Measurements from ENCODE around the gene UPK1B.
"Not testable (repeated sequence)": the region's sequence is repeated elsewhere in the genome, so short reads cannot be mapped to it uniquely, and the experiment has no call there.

The UPK1B gene

DNA sequence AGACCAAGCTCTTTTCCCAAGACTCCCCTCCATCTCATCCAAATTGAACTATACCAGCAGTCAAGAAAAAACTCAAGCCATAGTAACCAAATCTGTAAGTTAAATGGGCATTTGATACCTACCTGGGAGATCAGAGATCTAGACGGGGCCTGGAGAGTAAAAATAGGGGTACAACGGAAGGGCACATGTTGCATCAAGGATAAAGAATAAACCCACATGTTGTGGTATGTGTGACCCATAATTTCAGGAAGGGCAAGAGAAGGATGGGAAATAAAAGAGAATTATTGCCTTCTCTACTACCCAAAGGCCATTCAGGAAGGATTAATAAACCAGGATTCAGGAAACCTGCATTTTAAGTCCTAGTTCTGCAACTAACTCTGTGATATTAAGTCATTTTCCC is 25.9 kb upstream of the UPK1B start:
- no peak overlapping the region for H3K27ac ChIP-seq (ENCODE audit: low read depth, low read length)
- H3K4me1 ChIP-seq (ENCODE audit: control insufficient read depth, insufficient read depth, low read length) = 0 out of 2 replicates have a peak, but pooled peaks cover 4% of the 10 kb centered on the region
- H3K36me3 ChIP-seq (ENCODE audit: control insufficient read depth, insufficient read depth, low read length) = no peaks in the 10 kb centered on the region
- H3K4me3 ChIP-seq (ENCODE audit: low read depth, low read length) = no peak overlapping the region
- H3K27me3 ChIP-seq (ENCODE audit: control insufficient read depth, insufficient read depth, low read length) = no peaks in the 10 kb centered on the region
- no peak overlapping the region for H3K9ac ChIP-seq (ENCODE audit: low read length)
- no peaks in the 10 kb centered on the region; the same call in 1 of the 2 replicates for H3K9me3 ChIP-seq (ENCODE audit: control insufficient read depth, insufficient read depth, low read depth, low read length)

DNA sequence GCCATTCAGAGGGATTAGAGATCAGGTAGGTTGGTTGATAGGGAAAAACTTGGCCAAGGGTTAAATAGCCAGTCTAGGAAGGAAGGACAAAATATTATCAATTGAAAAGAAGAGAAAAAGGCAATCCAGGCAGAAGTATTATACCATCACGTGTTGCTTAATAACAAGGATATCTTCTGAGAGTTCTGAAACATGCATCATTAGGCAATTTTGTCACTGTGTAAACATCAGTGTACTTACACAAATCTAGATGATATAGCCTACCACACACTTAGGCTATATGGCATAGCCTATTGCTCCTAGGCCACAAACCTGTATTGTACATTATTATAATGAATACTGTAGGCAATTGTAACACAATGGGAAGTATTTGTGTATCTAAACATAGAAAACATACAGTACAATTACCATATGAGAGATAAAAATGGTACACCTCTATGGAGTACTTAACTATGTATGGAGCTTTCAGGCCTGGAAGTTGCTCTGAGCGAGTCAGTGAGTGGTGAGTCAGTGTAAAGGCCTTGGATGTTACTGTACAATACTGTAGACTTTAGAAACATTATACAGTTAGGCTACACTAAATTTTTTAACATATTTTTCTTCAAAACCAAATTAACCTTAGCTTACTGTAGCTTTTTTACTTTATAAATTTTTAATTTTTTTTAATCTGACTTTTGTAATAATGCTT is 24.8 kb upstream of the UPK1B start:
- Histone ChIP-seq H3K9ac (ENCODE audit: low read length) (no peak overlapping the region), H3K4me1 (ENCODE audit: control insufficient read depth, insufficient read depth, low read length) (0 out of 2 replicates have a peak, but pooled peaks cover 4% of the 10 kb centered on the region), H3K9me3 (ENCODE audit: control insufficient read depth, insufficient read depth, low read depth, low read length) (peaks cover 4% of the 10 kb centered on the region), H3K36me3 (ENCODE audit: control insufficient read depth, insufficient read depth, low read length) (no peaks in the 10 kb centered on the region), H3K27me3 (ENCODE audit: control insufficient read depth, insufficient read depth, low read length) (no peaks in the 10 kb centered on the region), H3K27ac (ENCODE audit: low read depth, low read length) (no peak overlapping the region), H3K4me3 (ENCODE audit: low read depth, low read length) (no peak overlapping the region)

DNA sequence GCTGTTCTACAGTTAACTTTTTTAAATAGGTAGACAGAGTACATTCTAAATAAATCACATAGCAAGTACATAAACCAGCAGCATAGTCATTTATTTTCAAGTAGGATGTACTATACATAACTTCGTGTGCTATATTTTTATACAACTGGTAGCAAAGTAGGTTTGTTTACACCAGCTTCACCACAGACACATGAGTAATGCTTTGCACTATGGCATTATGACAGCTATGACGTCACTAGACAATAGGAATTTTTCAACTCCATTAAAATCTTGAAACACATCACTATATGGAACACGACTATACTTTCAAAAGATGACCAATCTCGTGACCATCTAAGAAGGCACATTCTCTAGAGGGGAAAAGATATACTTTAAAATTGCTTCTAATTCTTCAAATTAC is 23.9 kb upstream of the UPK1B start:
- Histone ChIP-seq H3K9ac (ENCODE audit: low read length) (no peak overlapping the region), H3K9me3 (ENCODE audit: control insufficient read depth, insufficient read depth, low read depth, low read length) (peaks cover 6% of the 10 kb centered on the region), H3K27me3 (ENCODE audit: control insufficient read depth, insufficient read depth, low read length) (no peaks in the 10 kb centered on the region), H3K27ac (ENCODE audit: low read depth, low read length) (no peak overlapping the region), H3K4me3 (ENCODE audit: low read depth, low read length) (no peak overlapping the region), H3K4me1 (ENCODE audit: control insufficient read depth, insufficient read depth, low read length) (0 out of 2 replicates have a peak, but pooled peaks cover 4% of the 10 kb centered on the region), H3K36me3 (ENCODE audit: control insufficient read depth, insufficient read depth, low read length) (no peaks in the 10 kb centered on the region)

DNA sequence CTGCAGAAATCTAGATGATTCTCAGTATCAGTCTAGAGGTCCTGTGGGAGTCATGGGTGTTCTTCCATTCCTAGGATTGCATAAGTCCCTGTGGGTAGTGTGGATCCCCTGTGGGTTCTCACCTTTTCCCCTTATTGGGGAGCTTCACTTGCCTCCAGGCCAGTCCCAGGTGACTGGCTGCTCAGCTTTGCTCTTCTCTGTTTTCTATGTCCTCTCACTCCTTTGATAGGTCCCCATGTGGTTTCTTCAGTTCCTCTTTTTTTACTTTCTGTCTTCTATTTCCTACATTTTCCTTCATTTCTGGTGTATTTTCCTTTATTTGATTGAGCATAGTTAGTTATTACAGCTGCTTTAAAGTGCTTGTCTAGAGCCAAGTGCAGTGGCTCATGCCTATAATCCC is 16.5 kb upstream of the UPK1B start:
- no peaks in the 10 kb centered on the region for H3K27me3 ChIP-seq (ENCODE audit: control insufficient read depth, insufficient read depth, low read length)
- no peaks in the 10 kb centered on the region for H3K4me1 ChIP-seq (ENCODE audit: control insufficient read depth, insufficient read depth, low read length)
- H3K27ac ChIP-seq (ENCODE audit: low read depth, low read length) = no peak overlapping the region
- no peak overlapping the region for H3K4me3 ChIP-seq (ENCODE audit: low read depth, low read length)
- H3K9me3 ChIP-seq (ENCODE audit: control insufficient read depth, insufficient read depth, low read depth, low read length) = peaks cover 11% of the 10 kb centered on the region; the same call in 1 of the 2 replicates
- no peak overlapping the region for H3K9ac ChIP-seq (ENCODE audit: low read length)
- H3K36me3 ChIP-seq (ENCODE audit: control insufficient read depth, insufficient read depth, low read length) = no peaks in the 10 kb centered on the region

DNA sequence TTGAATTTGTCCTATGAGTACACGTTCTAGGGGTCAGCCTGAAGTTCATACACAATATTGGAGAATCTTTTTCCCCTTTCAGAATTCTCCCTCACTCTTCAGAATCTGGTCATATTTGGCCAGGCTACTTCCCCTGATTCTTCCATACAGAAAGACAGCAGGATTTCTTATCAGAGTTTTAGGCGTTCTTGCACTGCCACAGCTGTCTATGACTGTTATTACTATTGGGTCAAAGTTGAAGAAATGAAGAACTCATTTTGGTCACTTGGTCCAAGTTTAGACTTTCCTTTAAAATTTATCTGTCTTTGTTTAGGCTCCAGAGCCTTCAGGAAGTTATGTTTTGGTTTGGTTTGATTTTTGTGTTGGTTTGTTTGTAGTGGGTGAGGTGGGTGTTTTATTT is 15.4 kb upstream of the UPK1B start:
- no peak overlapping the region for H3K9ac ChIP-seq (ENCODE audit: low read length)
- no peak overlapping the region for H3K27ac ChIP-seq (ENCODE audit: low read depth, low read length)
- H3K27me3 ChIP-seq (ENCODE audit: control insufficient read depth, insufficient read depth, low read length) = no peaks in the 10 kb centered on the region
- peaks cover 11% of the 10 kb centered on the region; the same call in 1 of the 2 replicates for H3K9me3 ChIP-seq (ENCODE audit: control insufficient read depth, insufficient read depth, low read depth, low read length)
- no peak overlapping the region for H3K4me3 ChIP-seq (ENCODE audit: low read depth, low read length)
- no peaks in the 10 kb centered on the region for H3K4me1 ChIP-seq (ENCODE audit: control insufficient read depth, insufficient read depth, low read length)
- H3K36me3 ChIP-seq (ENCODE audit: control insufficient read depth, insufficient read depth, low read length) = no peaks in the 10 kb centered on the region

DNA sequence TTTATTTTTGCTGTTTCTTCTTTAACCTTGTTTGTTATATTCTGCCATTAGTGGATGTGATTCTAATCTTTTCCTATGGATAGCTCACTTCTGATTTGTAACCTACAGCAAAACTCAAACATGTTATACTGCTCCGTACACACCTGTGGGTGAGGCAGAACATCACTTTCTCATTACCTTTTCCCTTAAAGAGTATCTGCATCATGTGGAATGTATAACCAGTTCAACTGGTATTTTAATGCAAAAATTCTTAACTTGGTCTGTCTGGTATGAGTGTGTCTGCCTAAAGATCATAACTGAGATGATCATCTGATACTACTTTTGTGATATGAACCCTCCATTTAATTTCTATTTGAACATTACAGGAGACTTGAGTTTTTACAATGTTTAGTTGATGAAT is 13.0 kb upstream of the UPK1B start:
- Histone ChIP-seq H3K4me3 (ENCODE audit: low read depth, low read length) (no peak overlapping the region), H3K9me3 (ENCODE audit: control insufficient read depth, insufficient read depth, low read depth, low read length) (peaks cover 18% of the 10 kb centered on the region), H3K36me3 (ENCODE audit: control insufficient read depth, insufficient read depth, low read length) (no peaks in the 10 kb centered on the region), H3K9ac (ENCODE audit: low read length) (no peak overlapping the region), H3K27ac (ENCODE audit: low read depth, low read length) (no peak overlapping the region), H3K4me1 (ENCODE audit: control insufficient read depth, insufficient read depth, low read length) (no peaks in the 10 kb centered on the region), H3K27me3 (ENCODE audit: control insufficient read depth, insufficient read depth, low read length) (no peaks in the 10 kb centered on the region)

DNA sequence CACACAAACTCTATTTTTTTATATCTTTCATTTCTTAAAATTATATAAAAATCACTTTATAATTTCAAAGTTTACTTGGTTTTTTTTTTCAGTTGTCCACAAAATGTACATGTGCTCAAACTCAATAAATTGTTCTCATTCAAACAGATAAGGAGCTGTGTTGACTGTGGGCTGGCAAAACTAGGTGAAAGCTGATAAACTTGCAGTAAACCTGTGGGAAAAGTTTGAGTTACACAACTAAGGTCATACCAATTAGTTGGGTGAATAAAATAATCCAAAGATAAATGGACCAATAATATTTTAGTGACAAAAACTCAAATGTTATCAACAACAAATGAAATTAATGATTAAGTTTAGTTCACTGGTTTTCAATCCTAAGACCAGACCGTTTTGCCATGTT is 12.6 kb upstream of the UPK1B start:
- H3K9me3 ChIP-seq (ENCODE audit: control insufficient read depth, insufficient read depth, low read depth, low read length) = peaks cover 18% of the 10 kb centered on the region
- H3K4me1 ChIP-seq (ENCODE audit: control insufficient read depth, insufficient read depth, low read length) = no peaks in the 10 kb centered on the region
- no peak overlapping the region for H3K4me3 ChIP-seq (ENCODE audit: low read depth, low read length)
- H3K27me3 ChIP-seq (ENCODE audit: control insufficient read depth, insufficient read depth, low read length) = no peaks in the 10 kb centered on the region
- no peak overlapping the region for H3K9ac ChIP-seq (ENCODE audit: low read length)
- H3K27ac ChIP-seq (ENCODE audit: low read depth, low read length) = no peak overlapping the region
- no peaks in the 10 kb centered on the region for H3K36me3 ChIP-seq (ENCODE audit: control insufficient read depth, insufficient read depth, low read length)

DNA sequence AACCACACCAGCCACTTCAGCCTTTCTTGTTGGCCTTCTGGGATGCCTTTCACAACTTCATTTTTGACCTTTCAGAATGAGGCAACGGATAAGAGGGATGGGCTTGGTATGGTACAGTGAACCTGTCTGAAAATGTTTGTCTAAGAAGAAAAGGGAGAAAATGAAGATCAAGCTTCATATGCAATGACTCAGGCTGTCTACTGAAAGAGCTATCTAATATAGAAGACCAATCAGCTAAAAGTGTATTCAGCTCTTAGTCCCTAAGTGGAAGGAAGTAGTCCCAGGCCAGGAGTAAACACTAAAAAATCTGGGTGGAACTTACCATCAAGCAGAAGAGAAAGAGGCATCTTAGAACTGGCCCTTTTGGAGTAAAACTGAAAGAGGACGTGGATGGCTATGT is 12.2 kb upstream of the UPK1B start:
- peaks cover 18% of the 10 kb centered on the region for H3K9me3 ChIP-seq (ENCODE audit: control insufficient read depth, insufficient read depth, low read depth, low read length)
- H3K27ac ChIP-seq (ENCODE audit: low read depth, low read length) = no peak overlapping the region
- no peak overlapping the region for H3K4me3 ChIP-seq (ENCODE audit: low read depth, low read length)
- H3K9ac ChIP-seq (ENCODE audit: low read length) = no peak overlapping the region
- no peaks in the 10 kb centered on the region for H3K4me1 ChIP-seq (ENCODE audit: control insufficient read depth, insufficient read depth, low read length)
- H3K36me3 ChIP-seq (ENCODE audit: control insufficient read depth, insufficient read depth, low read length) = no peaks in the 10 kb centered on the region
- H3K27me3 ChIP-seq (ENCODE audit: control insufficient read depth, insufficient read depth, low read length) = no peaks in the 10 kb centered on the region

DNA sequence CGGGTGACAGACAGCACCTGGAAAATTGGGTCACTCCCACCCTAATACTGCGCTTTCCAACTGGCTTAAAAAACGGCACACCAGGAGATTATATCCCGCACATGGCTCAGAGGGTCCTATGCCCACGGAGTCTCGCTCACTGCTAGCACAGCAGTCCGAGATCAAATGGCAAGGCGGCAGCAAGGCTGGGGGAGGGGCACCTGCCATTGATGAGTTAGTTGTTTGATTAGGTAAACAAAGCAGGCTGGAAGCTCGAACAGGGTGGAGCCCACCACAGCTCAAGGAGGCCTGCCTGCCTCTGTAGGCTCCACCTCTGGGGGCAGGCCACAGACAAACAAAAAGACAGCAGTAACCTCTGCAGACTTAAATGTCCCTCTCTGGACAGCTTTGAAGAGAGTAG is 8.7 kb upstream of the UPK1B start:
- H3K9me3 ChIP-seq (ENCODE audit: control insufficient read depth, insufficient read depth, low read depth, low read length) = peaks cover 13% of the 10 kb centered on the region
- H3K4me3 ChIP-seq (ENCODE audit: low read depth, low read length); H3K36me3 ChIP-seq (ENCODE audit: control insufficient read depth, insufficient read depth, low read length); H3K27me3 ChIP-seq (ENCODE audit: control insufficient read depth, insufficient read depth, low read length); H3K4me1 ChIP-seq (ENCODE audit: control insufficient read depth, insufficient read depth, low read length); H3K27ac ChIP-seq (ENCODE audit: low read depth, low read length); H3K9ac ChIP-seq (ENCODE audit: low read length): not testable (repeated sequence)

DNA sequence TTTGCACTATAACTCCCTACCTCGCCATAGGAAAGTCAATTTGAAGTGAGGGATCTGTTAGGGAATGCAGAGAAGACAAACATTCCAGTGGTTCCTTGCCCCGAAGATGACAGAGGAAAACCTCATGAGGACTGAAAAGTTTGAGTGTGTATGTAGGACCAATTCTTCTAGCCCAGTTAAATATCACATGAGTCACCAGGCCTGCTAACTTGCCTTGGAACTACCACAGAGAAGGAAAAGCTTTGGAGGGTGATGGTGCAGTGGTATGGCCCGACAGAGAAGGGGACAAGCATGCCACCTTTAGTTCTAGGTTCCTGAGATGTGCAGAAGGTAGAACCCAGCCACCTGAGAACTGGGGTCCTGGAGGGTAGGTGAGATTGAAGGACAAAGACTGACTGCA is 2.6 kb upstream of the UPK1B start:
- H3K27me3 ChIP-seq (ENCODE audit: control insufficient read depth, insufficient read depth, low read length) = peaks cover 9% of the 10 kb centered on the region; the same call in 1 of the 2 replicates
- no peak overlapping the region for H3K4me3 ChIP-seq (ENCODE audit: low read depth, low read length)
- no peak overlapping the region for H3K27ac ChIP-seq (ENCODE audit: low read depth, low read length)
- H3K9ac ChIP-seq (ENCODE audit: low read length) = no peak overlapping the region
- H3K9me3 ChIP-seq (ENCODE audit: control insufficient read depth, insufficient read depth, low read depth, low read length) = no peaks in the 10 kb centered on the region
- H3K4me1 ChIP-seq (ENCODE audit: control insufficient read depth, insufficient read depth, low read length) = no peaks in the 10 kb centered on the region
- H3K36me3 ChIP-seq (ENCODE audit: control insufficient read depth, insufficient read depth, low read length) = no peaks in the 10 kb centered on the region

DNA sequence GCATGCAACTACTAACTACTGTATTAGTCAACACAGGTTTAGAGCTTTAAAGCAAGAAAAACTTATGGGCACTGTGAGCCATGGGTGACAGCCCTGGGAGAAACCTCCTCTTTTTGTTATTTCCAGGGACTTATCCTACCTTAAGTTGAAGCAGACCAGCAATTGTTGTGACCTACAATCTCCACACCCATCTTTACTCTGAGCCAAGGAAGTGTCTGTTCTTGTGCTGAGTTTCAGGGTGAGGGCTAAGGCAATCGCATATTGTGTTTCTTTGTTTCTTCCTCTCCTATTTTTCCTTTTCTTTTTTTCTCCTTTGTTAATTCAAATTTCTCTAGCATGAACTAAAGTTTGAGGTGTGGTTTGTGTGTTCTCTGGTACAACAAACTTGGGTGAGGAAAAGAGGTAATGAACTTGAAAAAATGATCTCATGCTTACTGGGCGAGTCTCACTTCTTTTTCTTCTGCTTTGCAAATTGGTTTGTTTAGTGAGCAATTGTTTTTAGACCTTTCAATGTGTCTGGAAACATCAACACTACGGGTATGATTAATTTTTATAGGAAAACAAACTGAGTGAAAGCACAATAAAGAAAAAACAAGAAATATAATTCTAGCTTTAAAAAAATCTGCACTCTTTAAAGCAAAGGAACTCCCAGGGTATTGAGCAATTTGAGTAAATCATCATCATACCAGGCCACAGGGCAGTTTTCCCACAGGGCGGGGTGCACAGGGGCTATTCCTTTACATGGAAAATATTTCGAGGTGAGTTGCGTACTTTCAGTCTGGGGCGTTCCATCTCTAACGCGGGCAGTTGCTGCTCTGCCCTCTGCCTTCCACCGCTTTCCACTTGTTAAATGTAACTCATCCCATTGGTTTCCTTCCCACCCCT is 2.7 kb downstream of the UPK1B start:
- Histone ChIP-seq H3K27ac (ENCODE audit: low read depth, low read length) (no peak overlapping the region), H3K4me1 (ENCODE audit: control insufficient read depth, insufficient read depth, low read length) (no peaks in the 10 kb centered on the region), H3K36me3 (ENCODE audit: control insufficient read depth, insufficient read depth, low read length) (no peaks in the 10 kb centered on the region), H3K9ac (ENCODE audit: low read length) (no peak overlapping the region), H3K27me3 (ENCODE audit: control insufficient read depth, insufficient read depth, low read length) (peaks cover 9% of the 10 kb centered on the region; the same call in 1 of the 2 replicates), H3K4me3 (ENCODE audit: low read depth, low read length) (no peak overlapping the region), H3K9me3 (ENCODE audit: control insufficient read depth, insufficient read depth, low read depth, low read length) (no peaks in the 10 kb centered on the region)
